ENCODE data around the gene TEN1.

Gene TEN1

GRCh38 chr17:75980188-75981018, 1.4 kb downstream of the TEN1 start:
- no peak for TF ChIP-seq FOXP2 (optimal IDR thresholded peaks at IDR 0.05; ENCODE audit: borderline replicate concordance, extremely low read depth, extremely low read length, insufficient read depth)
- no peak for TF ChIP-seq POLR2AphosphoS5 (IDR thresholded peaks at IDR 0.05; ENCODE audit: low read depth, low read length)
- TF ChIP-seq SIN3A (IDR thresholded peaks at IDR 0.05; ENCODE audit: borderline replicate concordance, insufficient read depth, low read length), result no peak
- TF ChIP-seq TAF1 (IDR thresholded peaks at IDR 0.05; ENCODE audit: borderline replicate concordance, insufficient read depth, low read length), result no peak
- TF ChIP-seq REST (IDR thresholded peaks at IDR 0.05; ENCODE audit: insufficient read depth in 1 of 2, low read depth in 2 of 2, low read length in 2 of 2), result no peak

- no peak for TF ChIP-seq REST (IDR thresholded peaks at IDR 0.05; ENCODE audit: insufficient read depth in 1 of 2, low read depth in 2 of 2, low read length in 2 of 2)
- TF ChIP-seq TAF1 (IDR thresholded peaks at IDR 0.05; ENCODE audit: borderline replicate concordance, insufficient read depth, low read length), result no peak
- TF ChIP-seq SIN3A (IDR thresholded peaks at IDR 0.05; ENCODE audit: borderline replicate concordance, insufficient read depth, low read length), result no peak
- no peak for TF ChIP-seq FOXP2 (optimal IDR thresholded peaks at IDR 0.05; ENCODE audit: borderline replicate concordance, extremely low read depth, extremely low read length, insufficient read depth)
- TF ChIP-seq POLR2AphosphoS5 (IDR thresholded peaks at IDR 0.05; ENCODE audit: low read depth, low read length), result no peak
These were observed 2.1 kb downstream of the TEN1 start for GRCh38 chr17:75981019-75981615.

GRCh38 chr17:75983501-75984181, 4.6 kb downstream of the TEN1 start:
- TF ChIP-seq TAF1 (IDR thresholded peaks at IDR 0.05; ENCODE audit: borderline replicate concordance, insufficient read depth, low read length) (no peak), POLR2AphosphoS5 (IDR thresholded peaks at IDR 0.05; ENCODE audit: low read depth, low read length) (no peak), FOXP2 (optimal IDR thresholded peaks at IDR 0.05; ENCODE audit: borderline replicate concordance, extremely low read depth, extremely low read length, insufficient read depth) (no peak), REST (IDR thresholded peaks at IDR 0.05; ENCODE audit: insufficient read depth in 1 of 2, low read depth in 2 of 2, low read length in 2 of 2) (no peak), SIN3A (IDR thresholded peaks at IDR 0.05; ENCODE audit: borderline replicate concordance, insufficient read depth, low read length) (no peak)

- TF ChIP-seq REST (IDR thresholded peaks at IDR 0.05; ENCODE audit: insufficient read depth in 1 of 2, low read depth in 2 of 2, low read length in 2 of 2), result no peak
- TF ChIP-seq SIN3A (IDR thresholded peaks at IDR 0.05; ENCODE audit: borderline replicate concordance, insufficient read depth, low read length), result no peak
- no peak for TF ChIP-seq FOXP2 (optimal IDR thresholded peaks at IDR 0.05; ENCODE audit: borderline replicate concordance, extremely low read depth, extremely low read length, insufficient read depth)
- TF ChIP-seq POLR2AphosphoS5 (IDR thresholded peaks at IDR 0.05; ENCODE audit: low read depth, low read length), result no peak
- no peak for TF ChIP-seq TAF1 (IDR thresholded peaks at IDR 0.05; ENCODE audit: borderline replicate concordance, insufficient read depth, low read length)
These were observed 6.9 kb downstream of the TEN1 start for GRCh38 chr17:75985986-75986385.

Measured in PFSK-1 (cell line).